ENCODE measurements around the gene TMEM201. TPM values are rescaled to one million over a fixed set of nuclear protein-coding genes. Genes with fewer than 3 reads are reported as not detected.

The TMEM201 gene, protein sequence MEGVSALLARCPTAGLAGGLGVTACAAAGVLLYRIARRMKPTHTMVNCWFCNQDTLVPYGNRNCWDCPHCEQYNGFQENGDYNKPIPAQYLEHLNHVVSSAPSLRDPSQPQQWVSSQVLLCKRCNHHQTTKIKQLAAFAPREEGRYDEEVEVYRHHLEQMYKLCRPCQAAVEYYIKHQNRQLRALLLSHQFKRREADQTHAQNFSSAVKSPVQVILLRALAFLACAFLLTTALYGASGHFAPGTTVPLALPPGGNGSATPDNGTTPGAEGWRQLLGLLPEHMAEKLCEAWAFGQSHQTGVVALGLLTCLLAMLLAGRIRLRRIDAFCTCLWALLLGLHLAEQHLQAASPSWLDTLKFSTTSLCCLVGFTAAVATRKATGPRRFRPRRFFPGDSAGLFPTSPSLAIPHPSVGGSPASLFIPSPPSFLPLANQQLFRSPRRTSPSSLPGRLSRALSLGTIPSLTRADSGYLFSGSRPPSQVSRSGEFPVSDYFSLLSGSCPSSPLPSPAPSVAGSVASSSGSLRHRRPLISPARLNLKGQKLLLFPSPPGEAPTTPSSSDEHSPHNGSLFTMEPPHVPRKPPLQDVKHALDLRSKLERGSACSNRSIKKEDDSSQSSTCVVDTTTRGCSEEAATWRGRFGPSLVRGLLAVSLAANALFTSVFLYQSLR
- total RNA-seq = 5.8 and 6.6 TPM in 2 replicates

GRCh38 chr1:9588551-9589143 lies at the start of gene TMEM201:
Gene TMEM201, plus strand, starts transcription at chr1:9588911. Its CDS starts 20 bp downstream, at chr1:9588931.

GRCh38 chr1:9539165-9539828 lies 49.4 kb upstream of the TMEM201 start, which contains the start of gene SLC25A33:
Gene SLC25A33, plus strand, starts transcription at chr1:9539465. Its CDS starts 227 bp downstream, at chr1:9539692.

GRCh38 chr1:9651565-9652378 lies 63.1 kb downstream of the TMEM201 start, which contains the start of gene PIK3CD:
Gene PIK3CD, plus strand, starts transcription at chr1:9651731. Its CDS starts 58,725 bp downstream, at chr1:9710456.

Other genes with a start within 250 kb of the TMEM201 start
- 7.8 and 9.6 TPM in 2 replicates for gene SLC25A33, start 49.4 kb upstream of the TMEM201 start, total RNA-seq
- 4.6 and 6.2 TPM in 2 replicates for gene PIK3CD, start 62.8 kb downstream of the TMEM201 start, total RNA-seq
- 76.4 and 78.3 TPM in 2 replicates for gene CLSTN1, start 235.1 kb downstream of the TMEM201 start, total RNA-seq

Measured in pericardium fibroblast (primary cell).